GM12801 (cell line): ENCODE data around the gene RNF8.

ENCODE experiments used
- TF ChIP-seq, protein P1 (sequence below): IDR thresholded peaks from one replicate; pipeline ENCODE4 v1.5.1; 2011; ENCODE audit warnings: control low read depth; ENCODE audit not compliant: insufficient read length; ENCODE audit errors: extremely low read depth

The RNF8 gene

DNA sequence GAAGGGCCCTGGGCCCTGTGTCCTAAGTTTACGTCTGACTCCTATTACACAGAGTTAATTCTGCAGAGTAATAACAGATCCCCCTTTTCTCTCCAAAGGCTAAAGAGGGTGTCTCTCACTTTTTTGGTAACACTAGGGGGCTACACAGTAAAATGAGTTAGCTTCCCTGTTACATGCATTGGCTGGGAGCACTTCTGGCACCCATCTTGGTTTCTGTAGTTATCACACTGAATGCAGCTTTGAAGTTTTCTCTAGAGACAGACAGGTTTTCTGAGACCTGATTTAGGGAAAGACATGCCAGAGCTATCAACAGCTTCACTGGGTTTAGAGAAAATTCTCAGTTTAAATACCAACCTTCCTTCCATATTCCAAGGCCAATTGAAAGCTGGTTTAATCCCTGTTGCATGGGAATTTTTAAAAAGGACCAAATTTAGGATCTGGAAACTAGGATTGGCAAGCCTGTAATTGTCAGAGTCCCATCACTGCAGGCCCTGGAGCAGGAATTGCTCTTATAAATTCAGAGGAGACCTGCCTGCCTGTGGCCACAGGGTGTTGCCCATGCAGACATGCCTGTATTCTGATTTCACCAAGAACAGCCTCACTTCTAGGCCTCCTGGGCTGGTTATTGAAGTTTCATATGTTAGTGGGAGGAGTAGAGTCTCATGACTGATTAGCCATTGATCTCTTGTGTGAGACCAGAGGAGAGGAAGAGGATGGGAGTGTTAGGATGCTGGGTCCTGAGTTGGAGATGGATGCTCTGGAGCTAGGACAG, 29.4 kb downstream of the RNF8 start:
- TF ChIP-seq, protein P1, sequence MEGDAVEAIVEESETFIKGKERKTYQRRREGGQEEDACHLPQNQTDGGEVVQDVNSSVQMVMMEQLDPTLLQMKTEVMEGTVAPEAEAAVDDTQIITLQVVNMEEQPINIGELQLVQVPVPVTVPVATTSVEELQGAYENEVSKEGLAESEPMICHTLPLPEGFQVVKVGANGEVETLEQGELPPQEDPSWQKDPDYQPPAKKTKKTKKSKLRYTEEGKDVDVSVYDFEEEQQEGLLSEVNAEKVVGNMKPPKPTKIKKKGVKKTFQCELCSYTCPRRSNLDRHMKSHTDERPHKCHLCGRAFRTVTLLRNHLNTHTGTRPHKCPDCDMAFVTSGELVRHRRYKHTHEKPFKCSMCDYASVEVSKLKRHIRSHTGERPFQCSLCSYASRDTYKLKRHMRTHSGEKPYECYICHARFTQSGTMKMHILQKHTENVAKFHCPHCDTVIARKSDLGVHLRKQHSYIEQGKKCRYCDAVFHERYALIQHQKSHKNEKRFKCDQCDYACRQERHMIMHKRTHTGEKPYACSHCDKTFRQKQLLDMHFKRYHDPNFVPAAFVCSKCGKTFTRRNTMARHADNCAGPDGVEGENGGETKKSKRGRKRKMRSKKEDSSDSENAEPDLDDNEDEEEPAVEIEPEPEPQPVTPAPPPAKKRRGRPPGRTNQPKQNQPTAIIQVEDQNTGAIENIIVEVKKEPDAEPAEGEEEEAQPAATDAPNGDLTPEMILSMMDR = no peak

- TF ChIP-seq, protein P1 = no peak
Observed at GRCh38 chr6:37388578-37388977, 34.8 kb downstream of the RNF8 start.

GRCh38 chr6:37389857-37390256, 36.1 kb downstream of the RNF8 start:
- TF ChIP-seq, protein P1 = no peak

- TF ChIP-seq, protein P1 = no peak
Observed at GRCh38 chr6:37391120-37391519, 37.3 kb downstream of the RNF8 start.

DNA sequence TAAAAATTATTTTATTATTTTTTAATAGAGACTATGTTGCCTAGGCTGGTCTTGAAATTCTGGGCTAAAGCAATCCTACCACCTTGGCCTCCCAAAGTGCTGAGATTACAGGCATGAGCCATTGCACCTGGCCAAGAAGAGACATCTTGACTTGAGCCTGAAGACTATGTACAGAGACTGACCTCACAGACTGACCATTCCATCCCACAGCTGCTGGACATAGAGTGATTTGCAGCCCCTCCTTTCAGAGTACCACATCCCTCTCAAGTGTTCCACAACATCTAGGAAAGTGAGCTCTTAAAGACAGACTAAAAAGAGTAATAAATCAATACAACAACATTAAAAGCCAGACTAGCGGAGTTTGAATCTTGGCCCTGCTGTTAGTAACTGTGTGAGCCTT, 39.0 kb downstream of the RNF8 start:
- TF ChIP-seq, protein P1 = no peak

GRCh38 chr6:37393381-37393929, 39.7 kb downstream of the RNF8 start:
- TF ChIP-seq, protein P1 = no peak

DNA sequence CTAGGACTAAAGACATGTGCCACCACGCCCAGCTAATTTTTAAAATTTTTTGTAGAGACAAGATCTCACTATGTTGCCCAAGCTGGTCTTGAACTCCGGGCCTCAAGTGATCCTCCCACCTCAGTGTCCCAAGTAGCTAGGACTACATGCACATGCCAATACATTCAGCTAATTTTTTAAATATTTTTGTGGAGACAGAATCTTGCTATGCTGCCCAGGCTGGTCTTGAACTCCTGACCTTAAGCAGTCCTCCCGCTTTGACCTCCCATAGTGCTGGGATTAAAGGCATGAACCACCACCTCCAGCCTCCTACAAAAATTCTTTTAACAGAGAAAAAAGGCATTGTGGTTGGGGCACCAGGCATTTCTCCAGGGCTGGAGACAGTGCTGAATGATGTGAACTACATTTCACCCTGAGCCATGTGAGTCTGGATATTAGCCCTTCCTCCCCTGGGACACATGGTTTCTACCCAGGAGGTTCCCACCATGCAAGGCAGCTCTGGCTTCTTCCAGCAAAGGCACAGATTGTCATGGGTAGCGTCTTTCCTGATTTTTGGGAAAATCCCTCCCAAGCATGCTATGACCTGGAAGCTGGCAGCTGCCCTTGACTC, 42.9 kb downstream of the RNF8 start:
- TF ChIP-seq, protein P1 = no peak
